Activated CD4-positive, CD25-positive, alpha-beta regulatory T cell (primary cell): ENCODE data around the gene NOSTRIN.
"Not testable (repeated sequence)": the region's sequence is repeated elsewhere in the genome, so short reads cannot be mapped to it uniquely, and the experiment has no call there.

Source experiments
- DNase-seq, 4 experiments: peaks; one replicate each; lab custom pipeline; 2025; lab: John Stamatoyannopoulos, UW

NOSTRIN gene

DNA sequence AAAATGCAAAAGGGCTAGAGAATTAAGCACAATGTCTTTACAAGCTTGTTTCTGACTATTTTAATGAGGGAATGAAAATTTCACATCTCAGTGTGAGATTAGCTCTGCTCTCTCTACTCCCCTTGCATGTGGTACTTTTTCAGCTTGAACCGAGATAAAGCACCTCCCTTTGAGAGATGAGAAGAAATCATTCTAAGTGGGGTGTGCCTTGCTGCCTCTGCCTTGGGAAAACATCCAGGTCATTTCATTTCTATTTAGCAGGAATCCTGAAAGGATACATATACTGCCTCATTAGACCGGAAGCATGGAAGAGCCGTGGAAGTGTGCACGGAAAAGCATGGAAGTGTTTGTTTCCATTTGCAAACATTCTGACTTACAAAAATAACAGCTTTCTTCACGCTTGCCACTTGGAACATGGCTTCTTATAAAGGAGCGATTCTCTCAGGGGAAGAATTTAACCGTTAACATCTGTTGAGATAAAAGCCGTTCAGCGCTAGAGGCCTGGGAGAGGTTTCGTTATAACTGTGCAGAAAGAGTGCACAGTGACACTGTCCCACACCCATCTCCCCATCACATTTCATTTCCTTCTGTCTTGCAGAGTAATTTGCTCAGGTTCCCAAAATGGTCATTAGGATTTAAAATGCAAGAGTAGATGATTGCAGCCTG is 16.7 kb downstream of the NOSTRIN start:
- DNase-seq = no peak

DNA sequence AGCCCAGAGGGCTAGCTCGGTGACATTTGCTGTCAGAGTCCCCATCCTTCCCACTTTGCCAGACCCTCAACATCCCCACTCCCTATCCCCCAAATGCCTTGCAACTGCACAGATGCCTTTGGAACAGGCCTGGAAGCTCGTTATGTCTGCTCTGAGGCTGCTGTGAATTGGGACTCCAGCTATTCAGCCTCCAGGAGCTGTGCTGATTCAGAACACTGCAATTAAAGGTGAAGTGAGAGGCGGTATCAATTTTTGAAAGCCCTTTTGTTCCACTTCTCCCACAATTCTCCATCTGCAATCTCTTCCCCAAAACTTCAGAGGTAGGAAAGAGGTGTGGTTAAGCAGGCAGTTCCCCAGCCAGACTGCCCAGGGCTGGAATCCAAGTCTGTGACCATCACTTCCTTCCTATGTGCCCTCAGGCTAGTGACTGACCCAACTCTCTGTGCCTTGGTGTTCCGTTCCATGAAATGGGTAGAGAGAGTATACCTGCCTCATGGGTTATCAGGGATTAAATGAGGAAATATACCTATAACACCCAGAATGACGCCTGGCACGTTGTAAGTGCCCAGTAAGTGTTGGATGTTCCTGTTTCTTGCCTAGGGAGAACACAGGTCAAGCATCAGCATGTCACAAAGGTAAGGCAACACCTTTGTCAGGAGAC is 17.5 kb downstream of the NOSTRIN start:
- no peak for DNase-seq

DNA sequence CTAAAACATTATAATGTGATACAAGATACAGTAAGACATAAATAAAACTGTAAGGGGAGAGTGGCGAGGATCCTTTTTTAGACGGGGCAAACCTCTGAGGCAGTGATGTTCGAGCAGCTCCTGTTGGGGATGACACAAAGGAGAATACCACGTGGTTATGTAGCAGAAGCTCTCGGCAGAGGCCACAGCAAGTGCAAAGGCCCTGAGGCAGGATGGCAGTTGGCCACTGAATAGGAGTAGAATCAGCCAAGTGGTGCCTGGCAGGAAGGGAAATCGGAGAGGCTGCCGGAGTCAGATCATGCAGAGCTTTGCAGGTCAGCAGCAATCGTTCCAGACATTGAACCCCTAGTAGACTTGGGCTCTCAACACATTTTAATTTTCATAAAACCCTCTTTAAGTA is 19.1 kb downstream of the NOSTRIN start:
- DNase-seq = no peak

DNA sequence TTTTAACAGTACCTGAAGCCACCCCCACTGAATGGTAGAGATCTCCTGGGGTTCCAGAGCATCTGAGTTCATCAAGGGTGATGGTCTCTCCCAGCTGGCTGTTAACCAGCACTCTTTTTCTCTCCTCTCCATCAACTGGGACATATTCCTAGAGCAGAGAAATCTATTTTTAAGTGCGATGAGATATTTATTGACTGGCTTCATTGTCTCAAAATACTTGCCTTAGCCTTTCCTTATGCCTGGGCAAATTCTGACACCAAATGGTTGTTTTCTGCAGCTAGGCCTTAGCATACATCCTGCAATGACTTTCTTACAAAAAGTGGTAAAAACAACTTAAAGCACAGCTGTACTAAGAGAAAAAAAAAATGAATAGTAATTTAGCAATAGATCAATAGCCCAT is 19.6 kb downstream of the NOSTRIN start:
- no peak for DNase-seq

DNA sequence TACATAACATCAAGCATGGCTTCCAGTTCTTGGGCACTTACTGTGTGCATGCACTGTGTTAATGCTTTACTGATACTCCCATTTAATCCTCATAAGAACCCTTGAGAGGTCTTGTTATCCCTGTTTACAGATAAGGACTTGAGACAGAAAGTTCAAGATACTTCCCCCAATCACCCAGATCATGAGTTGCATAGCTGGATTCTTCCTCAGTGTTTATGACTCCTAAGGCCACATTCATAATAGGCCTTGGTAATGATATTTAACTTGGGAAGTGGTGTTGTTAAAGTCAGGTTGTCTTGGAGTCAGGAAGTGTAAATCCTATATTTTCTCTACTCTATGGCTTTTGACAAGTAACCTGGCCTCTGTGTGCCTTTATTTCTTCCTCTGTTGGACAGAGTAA is 22.7 kb downstream of the NOSTRIN start:
- no peak for DNase-seq

DNA sequence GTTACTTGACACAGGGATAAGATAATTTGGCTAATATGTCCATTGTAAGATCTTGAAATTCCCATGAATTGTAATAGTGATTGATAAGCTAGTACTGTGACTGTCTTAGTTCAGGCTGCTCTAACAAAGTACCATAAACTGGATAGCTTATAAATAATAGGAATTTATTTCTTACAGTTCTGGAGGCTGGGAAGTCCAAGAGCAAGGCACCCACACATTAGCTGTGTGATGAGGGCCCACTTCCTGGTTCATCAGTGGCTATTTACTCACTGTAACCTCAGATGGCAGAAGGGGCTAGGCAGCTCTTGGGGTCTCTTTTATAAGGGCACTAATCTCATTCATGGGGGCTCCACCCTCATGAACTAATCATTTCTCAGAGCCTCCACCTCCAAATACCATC is 28.5 kb downstream of the NOSTRIN start:
- no peak for DNase-seq

DNA sequence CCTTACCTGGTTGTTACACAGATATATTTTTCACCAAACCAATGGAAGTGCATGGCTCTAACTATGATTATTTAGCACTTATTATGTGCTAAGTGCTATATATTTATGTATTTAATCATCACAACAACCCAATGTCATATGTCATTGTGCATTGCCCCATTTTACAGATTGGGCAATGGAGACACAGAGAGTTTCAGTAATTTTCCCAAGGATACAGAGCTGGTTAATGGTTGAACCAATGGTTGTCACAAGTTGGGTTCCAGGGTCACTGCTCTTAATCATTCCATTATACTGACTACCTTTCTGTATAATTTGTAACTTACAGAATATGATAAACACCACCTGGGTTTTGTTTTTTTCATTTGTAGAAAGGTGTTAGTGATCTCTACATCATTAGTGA is 29.2 kb downstream of the NOSTRIN start:
- DNase-seq = no peak

DNA sequence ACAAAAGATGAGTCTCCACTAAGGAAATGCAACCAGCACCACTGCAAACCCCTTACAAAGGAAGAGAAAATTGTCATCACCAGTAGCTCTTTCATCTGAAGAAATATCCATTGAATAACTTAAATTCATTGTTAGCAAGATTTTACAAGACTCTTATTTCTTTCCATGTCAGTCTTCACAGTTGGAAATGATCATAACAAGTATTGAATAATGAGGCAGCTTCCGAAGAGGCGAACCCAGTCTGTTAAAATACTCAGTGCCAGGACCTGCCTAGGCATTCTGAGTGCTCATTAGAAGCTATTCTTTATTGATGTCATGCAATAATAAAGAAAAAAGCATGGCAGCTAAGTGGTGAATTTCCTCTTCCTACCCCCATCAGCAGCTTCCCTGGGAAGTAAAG is 33.5 kb downstream of the NOSTRIN start:
- DNase-seq = no peak

DNA sequence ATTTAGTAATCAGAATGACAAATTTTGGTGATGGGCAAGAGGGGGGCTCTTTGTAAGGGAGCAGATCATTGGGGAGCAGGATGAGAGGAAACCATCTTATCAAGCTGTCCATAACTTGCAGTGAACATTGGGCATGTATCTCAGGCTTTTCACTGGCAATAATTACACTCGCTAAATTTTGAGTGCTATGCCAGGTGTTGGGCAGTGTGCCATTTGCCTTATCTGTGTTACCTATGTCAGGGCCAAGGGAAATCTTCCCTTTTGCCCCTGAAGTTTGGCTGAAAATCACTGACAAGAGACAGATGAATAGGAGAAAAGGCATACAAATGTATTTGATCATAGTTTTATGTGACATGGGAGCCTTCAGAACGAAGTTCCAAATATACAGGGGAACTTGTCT is 39.0 kb downstream of the NOSTRIN start:
- DNase-seq = no peak

DNA sequence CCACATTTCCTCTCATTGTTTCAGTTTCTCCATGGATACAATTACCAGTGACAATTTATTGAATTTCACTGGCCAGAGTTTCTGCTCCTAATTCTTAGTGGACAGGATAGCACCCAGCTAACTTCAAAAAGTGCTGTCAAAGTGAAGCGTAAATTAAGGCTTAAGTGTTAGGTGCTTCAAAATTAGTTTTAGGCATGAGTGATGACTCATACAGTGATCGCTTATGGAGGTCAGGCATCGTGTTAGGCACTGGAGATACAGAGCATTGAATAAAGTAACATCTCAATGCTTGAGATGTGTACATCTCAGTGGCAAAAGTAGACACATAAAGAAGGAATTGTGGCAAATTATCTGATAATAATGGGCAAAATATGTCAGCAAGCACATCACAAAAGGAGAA is 40.8 kb downstream of the NOSTRIN start:
- no peak for DNase-seq

DNA sequence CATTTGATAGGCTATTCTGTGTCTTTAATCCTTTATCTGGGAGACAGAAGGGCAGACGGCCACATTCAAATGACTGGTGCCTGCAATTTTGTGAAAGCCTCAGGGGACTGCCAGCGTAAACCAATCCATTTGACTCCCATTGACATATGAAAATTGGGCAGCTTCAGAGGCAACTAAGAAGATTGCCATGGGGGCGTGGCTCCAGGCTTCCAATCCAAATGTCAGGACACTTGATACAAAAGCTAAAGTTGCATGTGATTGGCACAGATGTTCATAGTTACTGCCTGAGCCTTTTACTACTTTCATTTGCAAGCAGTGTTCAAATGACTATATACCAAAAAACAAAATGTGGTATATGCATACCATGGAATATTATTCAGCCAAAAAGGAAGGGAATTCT is 45.8 kb downstream of the NOSTRIN start:
- DNase-seq = no peak

DNA sequence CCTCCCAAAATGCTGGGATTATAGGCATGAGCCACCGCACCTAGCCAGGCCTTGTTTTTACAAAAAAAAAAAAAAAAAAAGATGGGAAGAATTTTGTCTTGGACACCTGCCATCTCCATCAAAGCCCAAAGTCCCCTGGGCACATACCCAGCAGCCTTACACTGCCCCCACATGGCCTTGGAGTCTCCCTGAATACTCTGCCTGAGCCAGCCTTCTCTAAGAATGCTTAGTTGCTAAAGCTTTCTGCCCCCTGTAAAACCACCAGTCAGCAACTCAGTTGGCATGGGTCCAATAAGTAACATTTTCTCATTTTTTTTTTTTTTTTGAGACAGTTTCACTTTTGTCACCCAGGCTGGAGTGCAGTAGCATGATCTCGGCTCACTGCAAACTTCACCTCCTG is 47.2 kb downstream of the NOSTRIN start:
- DNase-seq = no peak

DNA sequence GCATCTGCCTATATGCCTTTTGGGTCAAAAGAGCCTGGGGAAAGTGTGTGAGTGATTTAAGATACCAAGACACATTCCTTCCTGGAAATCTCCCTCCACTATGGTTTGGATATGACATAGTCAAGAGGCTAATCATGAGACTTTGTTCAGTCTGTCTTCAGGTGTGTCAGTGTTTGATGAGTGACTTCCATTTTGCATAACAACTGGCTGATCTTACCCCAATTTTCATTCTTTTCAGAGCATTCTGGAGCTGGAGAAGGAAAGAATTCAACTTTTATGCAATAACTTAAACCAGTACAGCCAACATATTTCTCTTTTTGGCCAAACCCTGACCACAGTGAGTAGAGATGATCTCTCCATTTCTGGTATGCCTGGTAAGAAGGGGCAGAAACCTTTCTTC is 48.4 kb downstream of the NOSTRIN start:
- DNase-seq = no peak

DNA sequence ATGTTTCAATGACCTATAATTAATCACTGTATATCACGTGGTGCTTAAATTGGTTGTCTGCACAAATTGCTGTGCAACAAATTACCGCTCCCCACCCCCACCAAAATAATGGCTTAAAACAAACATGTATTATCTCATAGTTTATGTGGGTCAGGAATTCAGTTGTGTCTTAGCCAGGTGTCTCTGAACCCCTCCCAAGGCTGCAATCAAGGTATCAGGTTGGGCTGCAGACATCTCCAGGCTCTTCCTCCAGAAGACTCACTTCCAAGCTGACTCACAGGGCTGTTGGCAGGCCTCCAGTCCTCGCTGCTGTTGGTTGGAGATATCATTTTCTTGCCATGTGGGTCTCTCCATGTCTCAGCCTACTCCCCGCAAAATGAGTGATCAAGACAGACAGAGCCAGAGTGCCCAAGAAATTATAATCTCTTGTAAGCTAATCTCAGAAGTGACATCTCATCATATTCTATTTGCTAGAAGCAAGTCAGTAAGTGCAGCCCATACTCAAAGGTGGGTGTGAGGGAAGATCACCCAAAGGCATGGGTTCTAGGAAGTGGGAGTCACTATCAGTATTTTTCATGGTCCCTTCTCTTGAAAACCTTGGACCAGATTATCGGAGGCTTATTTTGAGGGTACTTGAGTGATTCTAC is 49.4 kb downstream of the NOSTRIN start:
- no peak for DNase-seq

DNA sequence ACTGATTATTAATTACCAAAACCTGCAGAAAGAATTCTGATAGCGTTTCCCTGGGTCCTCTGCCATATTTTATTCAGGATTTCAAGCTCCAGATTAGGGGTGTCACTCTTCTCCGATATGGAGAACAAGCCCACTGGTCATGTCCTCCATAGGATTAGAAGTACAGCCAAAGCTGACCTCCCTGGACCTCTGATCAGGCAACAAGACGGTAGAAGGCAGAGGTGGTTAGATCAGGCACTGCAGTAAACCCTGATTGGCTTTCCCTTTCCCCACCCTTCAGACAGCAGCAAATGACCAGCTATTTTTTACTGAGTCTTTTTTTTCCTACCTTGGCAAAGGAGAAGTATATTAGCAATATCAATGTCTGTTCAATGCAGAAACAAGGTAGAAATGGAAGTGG is 50.0 kb downstream of the NOSTRIN start:
- no peak for DNase-seq

DNA sequence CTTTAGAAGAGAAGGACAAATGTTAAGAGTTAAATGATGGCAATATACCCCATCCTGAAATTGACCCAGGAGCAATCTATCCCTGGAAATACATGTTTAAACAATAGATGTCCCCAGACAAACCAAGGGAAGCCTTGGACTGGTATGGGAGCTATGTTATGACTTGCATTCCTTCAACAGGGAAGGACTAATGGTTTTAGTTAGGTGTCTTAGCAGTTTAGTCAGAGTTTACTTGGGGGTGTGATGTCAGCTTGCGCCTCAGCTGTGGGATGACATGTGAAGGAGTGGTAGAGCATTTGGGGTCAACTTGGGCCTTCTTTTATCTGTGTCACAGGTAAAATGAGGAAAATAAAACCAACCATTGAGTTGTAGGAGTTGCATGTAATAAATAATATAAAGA is 51.0 kb downstream of the NOSTRIN start:
- DNase-seq = no peak

DNA sequence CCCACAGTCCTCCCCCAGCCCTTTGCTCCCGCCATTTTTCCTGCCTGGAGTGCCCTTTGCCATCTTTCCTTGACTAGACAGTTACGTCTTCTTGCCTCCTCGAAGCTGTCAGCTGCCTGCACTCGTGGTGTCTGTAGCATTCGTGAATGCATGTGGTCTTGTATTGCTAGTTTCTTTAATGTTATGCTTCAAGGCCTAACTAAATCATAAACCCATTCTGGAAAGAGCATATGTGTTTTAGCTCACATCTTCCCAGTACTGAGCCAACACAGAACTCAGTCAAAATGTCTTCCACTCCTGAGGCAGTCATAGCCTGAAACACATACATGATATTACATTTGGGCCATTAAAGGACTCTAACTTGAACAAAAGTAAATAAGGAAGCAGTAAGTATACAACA is 52.2 kb downstream of the NOSTRIN start:
- DNase-seq = no peak

DNA sequence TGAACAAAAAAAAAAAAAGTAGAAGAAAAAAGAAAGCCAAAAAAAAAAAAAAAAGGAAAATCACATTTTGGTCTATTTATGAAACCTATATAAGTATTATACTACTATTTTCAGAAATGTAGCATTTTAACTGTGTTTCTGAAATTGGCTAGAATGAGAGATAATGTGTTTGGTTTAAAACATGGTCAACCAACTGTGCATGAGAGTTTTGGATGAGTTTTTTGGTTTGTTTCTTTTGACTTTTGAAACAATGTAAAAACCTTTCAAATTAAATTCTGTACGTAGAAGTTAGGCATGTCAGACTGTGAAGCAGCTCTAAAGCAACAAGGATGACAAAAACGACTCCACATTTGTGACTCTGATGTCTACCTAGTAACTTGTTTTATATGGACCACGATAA is 53.2 kb downstream of the NOSTRIN start:
- DNase-seq = no peak

DNA sequence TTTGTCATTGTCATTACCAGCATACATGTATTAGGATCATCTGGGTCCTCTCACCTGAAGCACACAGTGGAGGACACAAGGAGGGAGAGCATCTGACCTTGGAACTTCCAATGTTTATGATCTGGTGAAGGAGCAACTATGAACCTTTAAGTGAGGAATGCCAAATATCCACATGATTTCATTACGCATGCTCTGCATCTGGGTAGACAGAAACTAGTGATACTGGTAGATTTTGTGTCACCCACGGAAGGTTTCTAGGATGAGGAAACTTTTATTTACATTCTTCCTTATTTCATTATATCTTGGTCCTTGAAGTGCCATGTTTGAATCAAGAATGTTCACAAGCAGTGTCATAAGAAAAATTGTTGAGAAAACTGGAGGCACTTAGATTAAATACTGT is 55.7 kb downstream of the NOSTRIN start:
- DNase-seq = no peak

DNA sequence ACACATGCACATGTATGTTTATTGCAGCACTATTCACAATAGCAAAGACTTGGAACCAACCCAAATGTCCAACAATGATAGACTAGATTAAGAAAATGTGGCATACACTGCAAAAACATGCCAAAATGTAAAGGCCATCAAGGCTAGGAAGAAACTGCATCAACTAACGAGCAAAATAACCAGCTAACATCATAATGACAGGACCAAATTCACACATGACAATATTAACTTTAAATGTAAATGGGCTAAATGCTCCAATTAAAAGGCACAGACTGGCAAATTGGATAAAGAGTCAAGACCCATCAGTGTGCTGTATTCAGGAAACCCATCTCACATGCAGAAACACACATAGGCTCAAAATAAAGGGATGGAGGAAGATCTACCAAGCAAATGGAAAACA is 64.7 kb downstream of the NOSTRIN start:
- DNase-seq = not testable (repeated sequence)

DNA sequence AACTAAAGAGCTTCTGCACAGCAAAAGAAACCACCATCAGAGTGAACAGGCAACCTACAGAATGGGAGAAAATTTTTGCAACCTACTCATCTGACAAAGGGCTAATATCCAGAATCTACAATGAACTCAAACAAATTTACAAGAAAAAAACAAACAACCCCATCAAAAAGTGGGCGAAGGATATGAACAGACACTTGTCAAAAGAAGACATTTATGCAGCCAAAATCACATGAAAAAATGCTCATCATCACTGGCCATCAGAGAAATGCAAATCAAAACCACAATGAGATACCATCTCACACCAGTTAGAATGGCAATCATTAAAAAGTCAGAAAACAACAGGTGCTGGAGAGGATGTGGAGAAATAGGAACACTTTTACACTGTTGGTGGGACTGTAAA is 67.9 kb downstream of the NOSTRIN start:
- DNase-seq = not testable (repeated sequence)

DNA sequence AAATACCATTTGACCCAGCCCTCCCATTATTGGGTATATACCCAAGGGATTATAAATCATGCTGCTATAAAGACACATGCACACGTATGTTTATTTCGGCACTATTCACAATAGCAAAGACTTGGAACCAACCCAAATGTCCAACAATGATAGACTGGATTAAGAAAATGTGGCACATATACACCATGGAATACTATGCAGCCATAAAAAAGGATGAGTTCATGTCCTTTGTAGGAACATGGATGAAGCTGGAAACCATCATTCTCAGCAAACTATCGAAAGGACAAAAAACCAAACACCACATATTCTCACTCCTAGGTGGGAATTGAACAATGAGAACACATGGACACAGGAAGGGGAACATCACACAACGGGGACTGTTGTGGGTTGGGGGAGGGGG is 68.4 kb downstream of the NOSTRIN start:
- DNase-seq = not testable (repeated sequence)

DNA sequence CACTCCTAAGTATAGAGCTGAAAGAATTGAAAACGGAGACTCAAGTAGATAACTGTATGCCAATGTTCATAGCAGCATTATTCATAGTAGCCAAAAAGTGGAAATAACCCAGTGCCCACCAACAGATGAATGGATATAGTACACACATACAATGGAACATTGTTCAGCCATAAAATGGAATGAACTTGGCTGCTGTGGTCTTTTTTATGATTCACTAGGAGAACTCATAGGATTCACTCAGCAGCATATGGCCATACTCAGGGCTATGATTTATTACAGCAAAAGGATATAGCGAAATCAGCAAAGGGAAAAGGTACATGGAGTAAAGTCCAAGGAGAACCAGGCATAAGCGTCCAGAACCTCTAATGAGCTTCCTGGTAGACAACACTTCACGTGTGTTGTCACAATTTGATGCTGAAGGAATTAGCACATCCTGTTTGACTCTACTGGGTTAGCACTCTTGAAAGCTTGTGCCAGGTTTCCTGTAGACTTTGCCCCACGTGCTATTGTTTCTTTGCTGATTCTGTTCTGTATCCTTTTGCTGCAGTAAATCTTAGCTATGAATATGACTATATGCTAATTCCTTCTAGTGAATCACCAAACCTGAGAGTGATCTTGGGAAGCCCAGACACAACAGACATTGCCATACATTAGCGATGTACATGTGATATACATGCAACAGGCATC is 72.1 kb downstream of the NOSTRIN start:
- no peak for DNase-seq
